Peyer's patch (tissue), 4 donors: Measurements from ENCODE around the gene SF3A2. TPM values are rescaled to one million over a fixed set of nuclear protein-coding genes. Genes with fewer than 3 reads are reported as not detected.

Experiments used
- DNase-seq, 3 donors: peaks; one replicate each; pipeline ENCODE4 v3.0.0-alpha.2; 2017 to 2019
- H3K27ac ChIP-seq, 4 donors: fragments of 200-600 bp; sonication (generic); one replicate each; pipeline ENCODE4 v1.5.1; 2016 to 2019
- H3K27me3 ChIP-seq, 2 donors: fragments of 200-600 bp; sonication (generic); one replicate each; pipeline ENCODE4 v1.5.1; 2019
- H3K36me3 ChIP-seq, 3 donors: fragments of 200-600 bp; sonication (generic); one replicate each; pipeline ENCODE4 v1.5.1; 2016 to 2019
- H3K4me1 ChIP-seq, 4 donors: fragments of 200-600 bp; sonication (generic); one replicate each; pipeline ENCODE4 v1.5.1; 2016 to 2019
- H3K4me3 ChIP-seq, 4 donors: fragments of 200-600 bp; sonication (generic); 1 replicate in 3 of 4; 2 replicates in 1 of 4; pipeline ENCODE4 v1.5.1; 2016 to 2019; ENCODE audit warnings: mild to moderate bottlenecking in 1 of 4
- H3K9me3 ChIP-seq, 4 donors: fragments of 200-600 bp; sonication (generic); one replicate each; pipeline ENCODE4 v1.5.1; 2016 to 2019; ENCODE audit warnings: mild to moderate bottlenecking in 1 of 4
- CTCF ChIP-seq, 6 experiments: fragments of 450-650 bp in 4 of 6; fragments of 200-600 bp in 2 of 6; sonication (generic) in 1 of 6; IDR thresholded peaks; one replicate each; pipeline ENCODE4 v1.5.1; 2017 to 2019; ENCODE audit warnings: antibody characterized with exemption in 6 of 6, mild to moderate bottlenecking in 3 of 6, moderate library complexity in 1 of 6
- POLR2A ChIP-seq, 2 donors: fragments of 450-650 bp; IDR thresholded peaks; one replicate each; pipeline ENCODE4 v1.5.1; 2017; ENCODE audit warnings: antibody characterized with exemption in 2 of 2, mild to moderate bottlenecking in 2 of 2, moderate library complexity in 2 of 2
- total RNA-seq, 4 donors: library from RNA; depleted of rRNA; stranded (reverse); fragments of >200 nt; gene quantifications; one replicate each; pipeline ENCODE4 v1.1.0, GENCODE V29; 2016

Gene SF3A2
- total RNA-seq, 4 donors from 2014 or later = 38.7 to 133 (median 72.3) TPM

- H3K4me1 ChIP-seq = peaks cover 9 to 47% (median 23%) of the 10 kb centered on the region in 4 donors
- no peak overlapping the region for H3K4me3 ChIP-seq
- DNase-seq = no peak
- no peak overlapping the region for H3K27ac ChIP-seq
- peaks cover 0 to 56% (median 0%) of the 10 kb centered on the region in 3 donors for H3K36me3 ChIP-seq
- no peaks in the 10 kb centered on the region for H3K9me3 ChIP-seq
- H3K27me3 ChIP-seq = peaks cover 0 to under 1% of the 10 kb centered on the region in 2 donors
- TF ChIP-seq CTCF (IDR thresholded peaks at IDR 0.05) (no peak), POLR2A (IDR thresholded peaks at IDR 0.05) (no peak)
Observed at GRCh38 chr19:2244486-2244885, 7.9 kb downstream of the SF3A2 start.

- Histone ChIP-seq H3K9me3 (no peaks in the 10 kb centered on the region), H3K4me1 (peaks cover 9 to 47% (median 20%) of the 10 kb centered on the region in 4 donors), H3K36me3 (peaks cover 0 to 56% (median 0%) of the 10 kb centered on the region in 3 donors), H3K27me3 (peaks cover 0 to 8% of the 10 kb centered on the region in 2 donors), H3K4me3 (no peak overlapping the region), H3K27ac (no peak overlapping the region)
- TF ChIP-seq CTCF (IDR thresholded peaks at IDR 0.05) (no peak), POLR2A (IDR thresholded peaks at IDR 0.05) (no peak)
- no peak for DNase-seq
Observed at GRCh38 chr19:2245273-2245672, 8.6 kb downstream of the SF3A2 start.

GRCh38 chr19:2246014-2246620, 9.5 kb downstream of the SF3A2 start:
- Histone ChIP-seq H3K9me3 (no peaks in the 10 kb centered on the region), H3K27me3 (peaks cover 0 to 16% of the 10 kb centered on the region in 2 donors), H3K4me1 (peaks cover 9 to 47% (median 19%) of the 10 kb centered on the region in 4 donors), H3K27ac (no peak overlapping the region), H3K4me3 (no peak overlapping the region), H3K36me3 (peaks cover 0 to 56% (median 0%) of the 10 kb centered on the region in 3 donors)
- DNase-seq = no peak
- no peak for TF ChIP-seq CTCF (IDR thresholded peaks at IDR 0.05)
- no peak for TF ChIP-seq POLR2A (IDR thresholded peaks at IDR 0.05)

GRCh38 chr19:2246801-2247361, 10.3 kb downstream of the SF3A2 start:
- H3K36me3 ChIP-seq = peaks cover 0 to 56% (median 0%) of the 10 kb centered on the region in 3 donors
- H3K27ac ChIP-seq = no peak overlapping the region
- TF ChIP-seq POLR2A (IDR thresholded peaks at IDR 0.05) = no peak
- TF ChIP-seq CTCF (IDR thresholded peaks at IDR 0.05) = no peak
- H3K4me1 ChIP-seq = peaks cover 9 to 47% (median 17%) of the 10 kb centered on the region in 4 donors
- H3K27me3 ChIP-seq = peaks cover 0 to 24% of the 10 kb centered on the region in 2 donors
- no peak for DNase-seq
- no peak overlapping the region for H3K4me3 ChIP-seq
- no peaks in the 10 kb centered on the region for H3K9me3 ChIP-seq

GRCh38 chr19:2247433-2248101, 10.9 kb downstream of the SF3A2 start:
- Histone ChIP-seq H3K36me3 (peaks cover 0 to 56% (median 0%) of the 10 kb centered on the region in 3 donors), H3K4me3 (no peak overlapping the region), H3K27ac (no peak overlapping the region), H3K27me3 (peaks cover 0 to 31% of the 10 kb centered on the region in 2 donors), H3K4me1 (peaks cover 5 to 47% (median 19%) of the 10 kb centered on the region in 4 donors), H3K9me3 (no peaks in the 10 kb centered on the region)
- DNase-seq = no peak
- TF ChIP-seq CTCF (IDR thresholded peaks at IDR 0.05) (no peak), POLR2A (IDR thresholded peaks at IDR 0.05) (no peak)
